ENCODE data around the gene COL27A1.

COL27A1 gene

DNA sequence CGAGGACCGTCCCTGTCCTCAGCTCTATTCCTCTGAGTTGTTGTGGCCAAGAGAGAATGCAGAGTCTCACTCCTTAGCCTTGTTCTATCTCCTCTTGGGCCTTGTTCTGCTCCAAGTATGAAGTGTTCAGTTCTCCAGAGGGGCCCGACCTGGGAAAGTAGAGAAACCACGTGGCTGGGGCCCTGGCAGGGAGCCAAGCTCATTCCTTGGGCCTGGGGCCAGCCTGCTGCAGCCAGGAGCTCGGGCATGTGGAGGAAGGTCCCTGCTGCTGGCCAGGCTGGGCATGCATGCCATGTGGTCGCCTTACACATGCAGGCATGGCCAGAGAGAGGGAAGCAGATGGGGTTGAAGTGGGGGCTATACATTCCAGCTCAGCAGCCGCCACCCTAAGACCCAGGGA lies 60.7 kb downstream of the COL27A1 start:
- no peak for DNase-seq

DNA sequence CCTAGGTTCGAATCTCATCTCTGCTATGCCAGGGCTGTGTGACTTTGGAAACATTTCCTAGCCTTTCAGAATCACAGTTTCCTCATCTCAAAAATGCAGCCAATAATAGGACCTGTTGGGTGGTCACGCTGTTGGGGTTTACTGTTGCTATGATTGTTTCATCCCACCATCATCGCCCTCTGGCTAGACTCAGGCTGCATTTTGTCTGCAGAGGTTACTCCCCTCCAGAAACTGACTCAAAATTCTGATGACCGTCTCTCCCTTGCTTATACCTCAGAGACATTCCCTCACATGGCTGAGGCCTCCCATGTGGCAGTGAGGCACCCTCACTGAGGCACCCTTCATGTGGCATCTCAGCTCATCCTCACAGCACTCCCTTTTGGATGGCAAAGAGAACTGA lies 61.6 kb downstream of the COL27A1 start:
- no peak for DNase-seq
- in situ Hi-C loops (cut with MboI; ENCODE audit: low pct_unique_long_range_greater_than_20kb, low sequenced_read_pairs): no loop called here

More for the DNA sequence above, 60.7 kb downstream of the COL27A1 start:
- in situ Hi-C loops (cut with MboI; ENCODE audit: low pct_unique_long_range_greater_than_20kb, low sequenced_read_pairs): no loop called here

DNA sequence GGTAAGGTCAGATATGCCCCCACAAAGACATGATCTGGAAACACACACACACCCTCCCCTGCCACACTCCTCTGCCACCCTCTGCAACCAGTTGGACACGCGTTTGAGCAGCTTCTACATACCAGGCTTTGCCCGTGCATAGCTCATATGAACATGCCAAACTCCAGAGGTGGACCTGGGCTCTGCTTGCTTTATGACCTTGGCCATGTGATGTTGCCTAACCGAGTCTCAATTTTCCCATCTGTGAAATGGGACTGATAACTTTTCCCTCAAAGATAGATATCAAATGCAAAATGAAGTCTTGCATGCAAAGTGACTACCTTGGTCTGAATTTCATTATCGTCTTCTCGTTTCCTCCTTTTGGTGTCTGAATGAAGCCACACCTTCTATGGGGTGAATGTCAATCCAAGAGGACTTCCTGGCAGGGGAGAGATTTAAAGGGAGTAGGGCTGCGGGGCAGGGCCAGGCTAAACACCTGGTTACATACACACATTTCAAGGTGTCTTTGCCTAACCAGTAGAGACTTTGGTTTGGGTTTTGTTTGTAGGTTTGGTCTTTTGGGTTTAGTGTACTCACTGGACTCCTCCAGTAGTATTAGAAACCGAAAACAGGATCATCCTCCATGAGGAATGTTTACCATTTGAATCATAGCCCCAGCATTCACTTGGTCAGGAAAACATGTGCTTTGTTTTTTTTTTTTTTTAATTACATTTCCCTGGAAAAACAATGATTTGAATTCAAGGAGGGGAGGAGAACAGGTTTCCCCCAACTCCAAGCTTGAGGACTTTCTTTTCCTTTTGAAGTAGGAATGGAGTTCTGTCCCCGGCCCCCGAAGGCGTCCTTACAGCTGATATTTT lies 63.2 kb downstream of the COL27A1 start:
- DNase-seq: no peak
- in situ Hi-C loops (cut with MboI; ENCODE audit: low pct_unique_long_range_greater_than_20kb, low sequenced_read_pairs): no loop called here

DNA sequence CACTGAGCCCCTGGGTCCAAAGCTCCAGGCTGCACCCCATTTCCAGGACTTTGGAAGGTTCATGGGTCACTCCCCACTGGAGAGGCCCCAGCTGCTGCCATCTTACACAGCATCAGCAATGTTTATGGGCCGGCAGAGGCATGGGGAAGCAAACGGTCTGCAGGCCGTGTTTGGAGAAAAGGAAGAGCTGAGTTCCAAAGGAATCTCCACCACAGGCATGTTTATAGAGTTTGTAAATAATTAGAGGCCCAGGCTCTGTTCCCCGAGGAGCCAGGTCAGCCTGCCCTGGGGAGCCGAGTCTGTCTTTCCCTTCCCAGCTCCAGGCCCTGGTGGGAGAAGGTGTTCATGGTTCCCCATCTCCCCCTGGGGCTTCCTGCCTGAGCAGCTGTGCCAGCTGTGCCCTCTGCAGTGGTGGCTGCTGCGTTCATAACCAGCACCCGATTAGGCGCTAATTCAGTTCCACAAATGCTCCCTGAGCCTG lies 64.8 kb downstream of the COL27A1 start:
- in situ Hi-C loops (cut with MboI; ENCODE audit: low pct_unique_long_range_greater_than_20kb, low sequenced_read_pairs): no loop called here
- DNase-seq: no peak

DNA sequence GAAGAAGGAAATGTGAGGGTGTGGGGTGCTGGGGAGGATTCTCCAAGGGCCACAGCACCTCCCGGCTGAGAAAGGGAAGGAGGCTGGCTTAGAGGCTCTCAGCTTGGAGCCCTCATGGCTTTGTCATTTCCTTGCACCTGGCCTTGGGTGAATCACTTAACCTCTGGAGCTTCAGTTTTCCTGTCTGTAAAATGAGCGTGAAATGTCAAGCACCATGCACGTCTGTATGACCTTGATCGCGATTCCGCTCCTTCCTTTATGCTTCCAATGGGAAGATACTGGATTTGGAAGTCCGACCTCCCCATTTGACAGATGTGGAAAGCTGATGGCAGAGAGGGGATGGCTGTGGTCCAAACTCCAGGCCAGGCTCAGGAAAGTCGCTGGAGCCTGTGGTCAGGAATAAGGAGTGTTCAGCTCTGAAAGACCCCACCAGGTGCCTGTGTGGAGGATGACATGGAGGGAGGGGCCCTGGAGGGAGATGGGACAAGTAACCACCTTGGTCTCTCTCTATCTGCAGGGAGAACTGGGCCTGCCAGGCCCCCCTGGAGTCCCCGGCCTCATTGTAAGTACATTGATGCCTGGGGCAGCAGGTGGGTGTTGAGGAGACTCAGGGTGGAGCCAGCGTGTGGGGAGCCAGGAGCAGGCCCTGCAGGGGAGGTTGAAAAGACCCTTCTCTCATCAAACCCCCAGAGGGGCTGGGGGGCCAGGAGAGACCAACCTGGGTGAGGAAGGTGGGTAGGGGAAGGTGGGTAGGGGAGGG lies 66.5 kb downstream of the COL27A1 start:
- in situ Hi-C loops (cut with MboI; ENCODE audit: low pct_unique_long_range_greater_than_20kb, low sequenced_read_pairs): no loop called here
- DNase-seq: no peak

DNA sequence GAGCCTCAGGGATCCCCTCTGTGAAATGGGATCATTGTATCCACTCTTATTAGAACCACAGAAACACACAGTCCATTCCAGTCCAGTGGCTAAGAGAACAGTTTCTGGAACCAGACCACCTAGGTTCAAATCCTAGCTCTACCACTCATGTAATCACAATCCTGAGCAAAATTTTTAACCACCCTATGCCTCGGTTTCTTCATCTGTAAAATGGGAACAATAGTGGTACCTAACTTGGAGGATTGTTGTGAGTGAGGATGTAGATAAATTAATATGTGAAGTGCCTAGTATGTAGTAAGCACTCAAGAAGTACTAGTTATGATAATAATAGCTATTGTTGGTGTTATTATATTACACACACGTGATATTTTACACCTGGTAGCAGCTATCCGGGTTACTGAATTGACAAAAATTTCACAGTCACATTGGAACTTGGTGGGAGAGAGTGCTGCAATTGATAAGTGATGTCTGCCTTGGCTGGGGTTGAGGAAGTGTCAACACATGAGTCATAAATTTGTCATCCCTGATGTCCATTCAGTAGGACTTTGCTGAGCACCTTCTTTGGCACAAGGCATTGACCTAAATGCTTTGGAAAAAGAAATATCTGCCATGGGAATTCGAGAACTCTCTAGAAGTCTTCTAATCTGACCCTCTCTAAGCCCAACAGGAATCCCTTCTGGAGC lies 68.4 kb downstream of the COL27A1 start:
- in situ Hi-C loops (cut with MboI; ENCODE audit: low pct_unique_long_range_greater_than_20kb, low sequenced_read_pairs): no loop called here
- DNase-seq: no peak

DNA sequence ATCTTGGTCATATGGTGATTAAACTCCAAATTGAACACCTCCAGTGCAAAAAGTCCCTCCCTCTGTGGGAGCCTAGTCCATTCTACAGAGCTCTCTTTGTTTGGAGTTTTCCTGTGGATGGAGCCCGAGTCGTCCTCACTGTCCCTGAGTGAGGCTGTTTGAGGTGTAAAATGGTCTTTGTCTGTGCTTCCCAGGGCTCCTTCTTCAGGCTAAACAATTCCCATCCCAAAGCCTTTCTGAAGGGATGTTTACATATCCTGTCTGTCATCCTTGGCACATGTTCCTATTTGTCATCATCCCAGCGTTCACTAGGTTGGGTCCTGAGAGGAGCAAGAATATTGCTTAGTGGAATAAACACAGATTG lies 68.9 kb downstream of the COL27A1 start:
- in situ Hi-C loops (cut with MboI; ENCODE audit: low pct_unique_long_range_greater_than_20kb, low sequenced_read_pairs): no loop called here
- DNase-seq: no peak

DNA sequence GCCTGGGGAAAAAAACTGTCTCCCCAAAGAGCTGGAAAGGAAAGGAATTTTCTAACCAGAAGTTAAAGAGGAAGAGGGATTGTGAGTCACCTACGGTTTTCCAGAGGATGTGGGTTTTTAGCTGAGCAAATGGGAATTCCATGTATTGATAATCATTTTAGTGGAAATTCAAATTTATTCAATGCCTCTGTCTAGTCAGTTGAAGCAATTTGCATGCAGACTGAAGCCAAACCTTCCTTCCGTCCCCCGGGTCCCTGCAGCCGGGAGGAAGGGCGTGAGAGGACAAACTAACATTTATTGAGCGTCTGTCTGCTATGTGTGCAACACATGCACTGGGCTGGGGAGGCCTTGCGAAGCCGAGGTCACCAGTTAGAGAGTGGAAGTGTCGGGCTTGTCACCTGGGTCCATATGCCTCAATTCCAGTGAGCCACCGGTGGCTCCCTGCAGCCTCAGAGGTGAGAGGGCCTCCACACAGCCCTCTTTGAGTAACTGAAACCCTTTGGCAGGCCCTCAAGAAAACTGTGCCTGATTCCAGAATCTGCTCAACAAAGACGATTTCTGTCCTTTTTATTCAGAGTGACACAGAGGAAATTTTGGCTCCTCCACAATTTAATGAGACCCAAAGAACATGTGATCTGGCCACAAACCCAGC lies 70.3 kb downstream of the COL27A1 start:
- in situ Hi-C loops (cut with MboI; ENCODE audit: low pct_unique_long_range_greater_than_20kb, low sequenced_read_pairs): no loop called here
- DNase-seq: no peak

DNA sequence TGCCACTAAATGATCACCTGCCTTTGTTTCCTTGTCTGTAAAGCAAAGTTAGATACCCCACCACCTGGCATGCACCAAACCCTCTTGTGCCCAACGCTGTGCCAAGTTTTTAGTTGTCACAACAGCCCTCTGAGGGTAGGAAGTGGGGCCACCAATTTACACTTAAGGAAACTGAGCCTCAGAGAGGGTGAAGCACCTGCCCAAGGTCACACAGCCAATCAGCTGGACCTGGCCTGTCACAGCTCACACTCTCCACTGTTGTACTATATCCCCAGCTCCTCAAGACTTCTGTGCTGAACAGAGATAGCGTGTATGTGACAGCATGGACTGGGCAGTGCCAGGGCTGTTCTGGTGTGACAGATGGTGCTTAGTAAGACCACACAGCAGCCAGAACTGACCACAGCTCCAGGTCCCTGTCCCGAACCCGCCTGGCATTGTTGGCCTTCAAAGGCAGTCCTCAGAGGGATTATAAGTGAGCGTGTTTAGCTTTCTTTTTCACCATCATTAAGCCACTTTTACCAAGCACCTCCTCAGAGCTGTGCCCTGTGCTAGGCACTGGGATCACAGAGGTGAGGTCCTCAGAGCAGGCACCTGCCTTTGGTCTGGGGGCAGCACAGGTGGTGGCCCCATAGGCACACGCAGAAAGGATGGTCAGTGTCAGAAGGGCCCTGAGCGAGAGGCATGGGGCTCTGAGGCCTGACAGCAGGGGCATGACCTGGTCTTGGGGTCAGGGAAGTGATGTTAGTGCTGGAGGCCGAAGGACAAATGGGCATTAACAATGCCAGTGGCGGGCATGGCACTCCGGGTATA lies 71.1 kb downstream of the COL27A1 start:
- DNase-seq: no peak
- in situ Hi-C loops (cut with MboI; ENCODE audit: low pct_unique_long_range_greater_than_20kb, low sequenced_read_pairs): no loop called here

DNA sequence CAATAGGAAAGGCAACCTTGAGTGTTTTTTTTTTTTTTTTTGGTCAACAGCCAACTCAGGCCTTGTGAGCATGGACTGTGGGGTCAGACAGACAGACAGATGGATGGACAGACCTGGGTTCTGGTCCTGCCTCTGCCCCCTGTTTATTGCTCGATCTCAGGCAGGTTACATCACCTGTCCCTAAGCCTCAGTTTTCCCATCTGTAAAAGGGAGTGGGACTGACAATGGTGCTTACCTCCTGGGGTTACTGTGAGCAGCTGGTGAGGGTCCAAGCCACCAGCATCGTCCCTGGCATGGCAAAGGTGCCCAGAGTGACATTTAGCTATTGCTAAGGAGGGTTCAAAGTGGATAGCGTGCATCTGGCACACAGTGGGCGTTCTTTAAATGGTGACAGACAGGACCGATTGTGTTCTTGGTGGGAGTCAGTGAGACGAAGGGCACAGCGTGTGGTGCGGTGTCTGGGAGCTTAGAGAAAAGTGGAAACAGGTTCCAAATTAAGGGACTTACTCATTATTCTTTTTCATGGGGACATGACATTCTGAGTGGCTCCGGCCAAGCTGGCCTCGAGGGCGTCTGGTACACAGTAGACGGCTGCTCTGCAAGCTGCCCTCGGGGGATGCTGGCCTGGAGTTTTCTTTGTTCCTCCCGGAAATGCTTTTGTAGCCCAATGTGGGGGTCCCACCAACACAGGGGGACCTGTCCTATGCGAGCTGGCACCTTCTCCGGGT lies 72.1 kb downstream of the COL27A1 start:
- in situ Hi-C loops (cut with MboI; ENCODE audit: low pct_unique_long_range_greater_than_20kb, low sequenced_read_pairs): no loop called here
- DNase-seq: no peak

DNA sequence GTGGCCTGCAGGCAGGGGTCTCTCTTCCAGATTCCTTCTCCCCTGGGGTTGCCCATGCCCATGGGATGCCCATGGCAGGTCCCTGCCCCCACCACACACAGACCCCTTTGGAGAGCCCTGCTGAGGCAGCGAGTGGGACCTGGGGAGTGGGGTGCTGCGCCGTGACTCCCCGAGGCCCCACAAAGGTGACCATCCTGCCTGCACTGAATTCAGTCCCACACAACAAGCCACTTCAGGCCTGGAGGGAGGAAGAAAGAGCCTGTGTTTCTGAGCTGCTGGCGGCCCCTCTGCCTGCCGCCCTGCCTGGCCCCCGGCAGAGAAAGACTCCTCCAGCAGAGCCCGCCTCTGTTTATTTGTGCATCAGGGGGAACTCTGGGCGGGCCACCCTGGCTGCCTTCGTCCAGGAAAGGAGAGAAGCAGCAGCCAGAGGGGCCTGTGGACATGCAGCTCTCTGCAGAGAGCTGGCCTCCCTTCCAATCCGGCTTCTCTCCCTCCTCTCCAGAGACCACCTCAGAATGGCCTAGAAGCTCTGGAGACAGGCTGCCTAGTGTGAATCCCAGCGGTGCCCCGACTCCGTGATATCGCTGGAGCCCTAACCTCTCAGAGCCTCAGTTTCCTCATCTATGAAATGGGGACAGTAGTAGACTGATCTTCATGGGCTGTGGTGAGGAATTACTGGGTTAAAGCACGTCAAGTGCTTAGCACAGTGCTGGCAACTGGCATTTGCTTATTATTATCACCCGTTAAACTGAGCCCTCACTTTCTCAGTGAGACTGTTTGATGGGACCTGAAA lies 72.9 kb downstream of the COL27A1 start:
- DNase-seq: no peak
- in situ Hi-C loops (cut with MboI; ENCODE audit: low pct_unique_long_range_greater_than_20kb, low sequenced_read_pairs): no loop called here

DNA sequence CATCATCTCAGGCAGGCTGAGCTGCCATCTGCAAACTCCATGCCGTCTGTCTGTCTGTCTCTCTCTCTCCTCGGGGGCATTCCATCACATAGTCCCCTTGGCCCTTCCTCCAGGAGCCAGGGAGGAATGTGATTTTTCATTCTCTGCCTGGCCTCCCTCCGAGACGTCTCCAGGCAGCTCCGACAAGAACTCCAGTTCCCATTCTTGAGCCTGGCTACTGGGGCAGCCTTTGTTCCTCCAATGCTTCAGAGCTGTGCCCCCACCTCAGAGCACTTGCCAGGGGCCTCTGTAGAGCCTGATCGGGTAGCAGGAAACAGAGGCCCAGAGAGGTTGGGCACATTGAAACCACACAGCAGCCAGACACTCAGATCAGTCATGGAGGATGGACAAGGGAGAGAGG lies 74.0 kb downstream of the COL27A1 start:
- in situ Hi-C loops (cut with MboI; ENCODE audit: low pct_unique_long_range_greater_than_20kb, low sequenced_read_pairs): no loop called here

DNA sequence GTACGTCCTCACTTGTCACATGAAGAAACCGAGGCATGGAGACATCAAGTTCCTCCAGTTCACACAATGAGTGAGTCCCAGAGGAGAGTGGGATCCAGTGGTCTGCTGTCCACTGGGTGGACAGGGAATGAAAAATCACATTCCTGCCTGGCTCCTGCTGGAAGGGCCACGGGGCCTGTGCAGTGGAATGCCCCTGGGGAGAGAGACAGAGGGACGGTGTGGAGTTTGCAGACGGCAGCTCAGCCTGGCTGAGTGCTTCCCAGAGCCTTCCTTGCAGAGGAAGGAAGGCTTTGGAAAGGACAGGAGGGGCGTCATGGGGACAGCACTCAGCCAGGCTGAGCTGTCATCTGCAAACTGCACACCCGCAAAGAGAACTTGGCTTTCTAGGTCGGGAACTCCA lies 74.7 kb downstream of the COL27A1 start:
- DNase-seq: no peak
- in situ Hi-C loops (cut with MboI; ENCODE audit: low pct_unique_long_range_greater_than_20kb, low sequenced_read_pairs): no loop called here

More for the DNA sequence above, 74.0 kb downstream of the COL27A1 start:
- DNase-seq: no peak

DNA sequence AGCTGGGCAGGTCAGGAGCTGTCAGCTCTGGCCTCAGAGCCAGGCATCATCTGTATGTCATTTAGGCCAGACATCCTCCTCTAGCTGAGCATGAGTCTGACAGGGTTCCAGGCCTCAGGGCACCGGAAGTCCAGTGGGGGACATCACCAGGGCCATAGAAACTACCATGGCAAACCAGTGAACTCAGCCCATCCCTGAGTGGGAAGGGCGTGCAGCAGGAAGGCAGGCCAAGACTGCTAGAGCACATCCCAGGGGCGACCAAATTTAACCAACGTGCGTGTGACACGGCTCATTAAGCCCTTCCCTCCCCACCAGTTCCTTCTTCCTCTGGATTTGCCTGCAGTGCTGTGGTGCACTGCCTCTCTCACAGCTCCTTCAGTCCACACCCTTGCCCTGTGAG lies 75.9 kb downstream of the COL27A1 start:
- DNase-seq: peak; percentile 45
- in situ Hi-C loops (cut with MboI; ENCODE audit: low pct_unique_long_range_greater_than_20kb, low sequenced_read_pairs): no loop called here

DNA sequence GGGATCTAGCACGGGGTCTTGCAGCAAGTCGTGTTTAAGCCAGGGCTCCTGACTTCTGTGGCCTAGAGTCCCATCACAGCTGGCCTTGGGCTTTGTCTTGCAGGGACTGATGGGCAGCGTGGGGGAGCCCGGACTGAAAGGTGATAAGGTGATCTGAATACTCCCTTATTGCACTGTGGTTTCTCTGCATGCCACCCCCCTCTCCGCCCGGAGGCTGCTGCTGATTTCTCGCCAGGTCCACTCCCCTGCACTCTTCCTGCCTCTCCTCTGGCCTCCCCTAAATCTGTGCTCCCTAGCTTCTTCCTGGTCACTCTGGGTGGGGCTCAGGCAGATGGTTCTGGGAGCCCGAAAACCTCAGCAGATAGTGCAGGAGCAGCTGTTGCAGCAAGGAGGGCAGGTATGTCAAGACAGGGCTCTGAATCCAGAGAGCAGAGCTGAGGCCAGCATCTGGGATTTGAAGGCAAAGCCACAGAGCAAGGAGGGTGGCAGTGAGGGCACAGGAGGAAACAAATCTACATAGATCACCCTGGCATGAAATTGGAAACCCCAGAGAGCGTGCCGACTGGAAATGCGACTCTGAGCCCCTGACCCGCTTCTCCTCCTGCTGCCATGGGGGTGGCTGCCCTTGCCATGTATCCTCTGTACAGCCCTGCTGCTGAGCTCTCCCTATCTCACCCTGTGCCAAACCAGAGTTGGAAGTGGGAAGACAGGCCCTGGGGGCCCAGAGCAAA lies 76.5 kb downstream of the COL27A1 start:
- no peak for DNase-seq
- in situ Hi-C loops (cut with MboI; ENCODE audit: low pct_unique_long_range_greater_than_20kb, low sequenced_read_pairs): no loop called here

DNA sequence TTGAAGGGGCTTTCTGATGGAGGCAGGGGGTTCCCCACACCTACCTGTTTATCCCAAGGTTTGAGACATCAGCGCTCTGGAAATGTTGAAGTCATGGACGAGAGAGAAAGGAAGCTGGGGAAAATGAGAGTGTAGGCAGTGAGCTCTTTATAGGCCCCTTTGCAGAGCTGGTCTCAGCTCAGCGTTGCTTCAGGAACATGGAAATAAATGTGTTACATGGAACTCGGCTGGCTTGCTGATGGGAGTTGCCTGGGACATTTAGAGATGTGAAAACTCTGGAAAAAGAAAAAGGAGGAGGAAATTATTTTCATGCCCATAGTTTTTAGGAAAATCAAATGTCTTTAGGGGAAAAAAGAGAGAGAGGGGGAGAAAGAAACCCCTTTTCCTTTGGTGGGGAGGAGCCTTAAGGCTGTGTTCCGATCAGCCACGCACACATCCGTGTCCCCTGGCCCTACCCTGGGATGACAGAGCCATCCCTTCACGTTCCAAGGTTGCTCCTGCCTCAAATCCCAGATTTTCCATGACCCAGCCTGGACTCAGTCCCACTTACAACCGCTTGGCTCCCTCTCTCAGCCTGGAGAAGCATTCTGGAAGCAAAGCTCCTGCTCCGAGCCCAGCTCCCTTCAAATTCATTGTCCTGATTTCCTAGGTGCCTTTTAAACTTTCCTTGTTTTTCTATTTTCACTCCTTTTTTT lies 78.3 kb downstream of the COL27A1 start:
- in situ Hi-C loops (cut with MboI; ENCODE audit: low pct_unique_long_range_greater_than_20kb, low sequenced_read_pairs): no loop called here
- DNase-seq: no peak
